SK-N-MC (cell line): Measurements from ENCODE around the gene GABRB2.

Source experiments
- DNase-seq: peaks from one replicate; pipeline ENCODE4 v3.0.0-alpha.2; 2011; ENCODE audit warnings: low read depth, low spot score
- H3K27ac ChIP-seq: fragments of 200-600 bp; sonication (generic); 2 replicates; pipeline ENCODE4 v1.5.1; 2016; ENCODE audit warnings: mixed run types
- H3K36me3 ChIP-seq: fragments of 200-600 bp; sonication (generic); 2 replicates; pipeline ENCODE4 v1.6.1; 2017; ENCODE audit warnings: antibody characterized with exemption, low read length, mixed read lengths; ENCODE audit not compliant: insufficient read depth
- H3K4me3 ChIP-seq: fragments of 200-600 bp; sonication (generic); 2 replicates; pipeline ENCODE4 v1.5.1; 2016
- H3K9ac ChIP-seq: fragments of 200-600 bp; sonication (generic); 2 replicates; pipeline ENCODE4 v1.8.0; 2017; ENCODE audit warnings: mixed run types, mixed read lengths; ENCODE audit not compliant: insufficient read length
- H3K9me3 ChIP-seq: fragments of 200-600 bp; sonication (generic); 2 replicates; pipeline ENCODE4 v1.6.1; 2017; ENCODE audit warnings: low read depth, mild to moderate bottlenecking, antibody characterized with exemption, low read length, moderate library complexity, mixed read lengths
- EZH2 ChIP-seq: fragments of 200-600 bp; sonication (generic); IDR thresholded peaks from one replicate; pipeline ENCODE4 v1.6.1; 2017; ENCODE audit warnings: antibody characterized with exemption
- FOXP2 ChIP-seq: optimal IDR thresholded peaks from 2 replicates; pipeline ENCODE3; 2011; ENCODE audit warnings: mild to moderate bottlenecking, moderate library complexity; ENCODE audit not compliant: insufficient read depth; ENCODE audit errors: extremely low read length, control extremely low read depth
- POLR2AphosphoS5 ChIP-seq: IDR thresholded peaks from 2 replicates; pipeline ENCODE4 v1.6.1; 2012; ENCODE audit warnings: mild to moderate bottlenecking, low read depth, low read length, borderline replicate concordance

GABRB2 gene

GRCh38 chr5:161387121-161387520 is 159.4 kb downstream of the GABRB2 start:
- no peak for TF ChIP-seq FOXP2
- TF ChIP-seq POLR2AphosphoS5: no peak
- TF ChIP-seq EZH2: no peak
- no peak for DNase-seq
- no peak overlapping the region for H3K27ac ChIP-seq
- H3K9me3 ChIP-seq: no peaks in the 10 kb centered on the region
- no peaks in the 10 kb centered on the region for H3K36me3 ChIP-seq
- no peak overlapping the region for H3K9ac ChIP-seq
- H3K4me3 ChIP-seq: no peak overlapping the region

DNA sequence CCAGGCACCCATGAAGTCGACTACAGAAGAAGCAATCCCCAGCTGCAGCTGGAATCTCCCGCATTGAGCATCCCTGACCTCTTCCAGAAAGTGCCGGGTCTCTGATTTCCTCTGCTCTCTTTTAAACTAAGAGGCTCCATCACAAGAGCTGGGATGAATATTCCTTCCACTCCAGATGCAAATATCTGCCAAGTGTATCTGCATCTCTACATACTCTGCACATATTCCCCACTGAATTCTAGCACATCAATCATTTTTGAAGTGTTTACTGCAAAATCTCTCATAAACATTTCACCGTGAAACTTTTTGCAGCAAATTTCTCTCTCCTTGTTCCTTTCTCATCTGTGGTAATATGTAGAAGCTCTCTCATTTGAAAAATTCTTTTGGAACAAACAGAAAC is 161.5 kb downstream of the GABRB2 start:
- no peak overlapping the region for H3K4me3 ChIP-seq
- TF ChIP-seq POLR2AphosphoS5 (no peak), EZH2 (no peak), FOXP2 (no peak)
- H3K9ac ChIP-seq: no peak overlapping the region
- H3K27ac ChIP-seq: no peak overlapping the region
- DNase-seq: no peak
- H3K9me3 ChIP-seq: no peaks in the 10 kb centered on the region
- no peaks in the 10 kb centered on the region for H3K36me3 ChIP-seq

DNA sequence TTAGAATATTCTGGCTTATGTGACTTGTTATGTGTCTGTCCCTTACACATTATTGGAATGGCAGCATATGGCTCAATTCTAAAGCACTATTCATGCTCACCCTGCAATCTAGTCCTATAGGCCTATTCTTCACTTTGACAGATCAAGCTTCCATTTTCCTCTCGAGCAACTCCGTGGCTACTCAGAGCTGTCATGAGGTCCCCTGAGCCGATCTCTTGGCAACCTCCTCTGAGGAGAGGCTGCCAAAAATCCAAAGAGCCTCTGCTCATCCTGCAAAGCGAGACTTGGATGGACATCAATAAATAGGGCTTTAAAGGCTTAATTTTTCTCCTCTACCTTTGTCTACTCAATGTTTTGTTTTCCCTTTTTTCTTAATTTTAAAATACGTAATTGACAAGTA is 163.8 kb downstream of the GABRB2 start:
- H3K4me3 ChIP-seq: no peak overlapping the region
- TF ChIP-seq FOXP2: no peak
- TF ChIP-seq POLR2AphosphoS5: no peak
- TF ChIP-seq EZH2: no peak
- no peaks in the 10 kb centered on the region for H3K36me3 ChIP-seq
- H3K9ac ChIP-seq: no peak overlapping the region
- H3K27ac ChIP-seq: no peak overlapping the region
- no peak for DNase-seq
- no peaks in the 10 kb centered on the region for H3K9me3 ChIP-seq

DNA sequence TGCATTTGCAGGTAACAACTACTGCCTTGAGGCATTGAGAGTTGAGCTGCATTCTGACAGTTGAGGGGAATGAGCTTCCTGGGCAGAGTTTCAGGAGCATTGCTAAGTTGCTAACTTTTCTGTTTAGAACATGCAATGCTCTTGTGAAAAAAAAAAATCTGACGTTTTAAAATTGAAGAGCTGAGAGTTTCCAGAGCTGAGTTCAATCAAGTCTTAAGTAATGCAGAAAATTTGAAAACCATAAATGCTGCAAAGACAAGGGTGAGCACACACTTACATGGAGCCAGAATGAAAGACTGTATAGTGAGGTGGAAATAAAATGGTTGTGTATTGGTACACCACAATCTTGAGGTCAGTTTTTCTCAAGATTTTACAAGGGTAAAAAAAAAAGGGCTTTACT is 166.0 kb downstream of the GABRB2 start:
- H3K9ac ChIP-seq: no peak overlapping the region
- H3K36me3 ChIP-seq: no peaks in the 10 kb centered on the region
- no peak for DNase-seq
- H3K4me3 ChIP-seq: no peak overlapping the region
- TF ChIP-seq EZH2: no peak
- no peak for TF ChIP-seq POLR2AphosphoS5
- no peak for TF ChIP-seq FOXP2
- H3K27ac ChIP-seq: no peak overlapping the region
- no peaks in the 10 kb centered on the region for H3K9me3 ChIP-seq

- no peak for DNase-seq
- H3K27ac ChIP-seq: no peak overlapping the region
- no peak overlapping the region for H3K4me3 ChIP-seq
- TF ChIP-seq FOXP2 (no peak), POLR2AphosphoS5 (no peak)
- no peak overlapping the region for H3K9ac ChIP-seq
- H3K9me3 ChIP-seq: no peaks in the 10 kb centered on the region
- H3K36me3 ChIP-seq: no peaks in the 10 kb centered on the region
Observed at GRCh38 chr5:161378701-161379100, 167.8 kb downstream of the GABRB2 start.

DNA sequence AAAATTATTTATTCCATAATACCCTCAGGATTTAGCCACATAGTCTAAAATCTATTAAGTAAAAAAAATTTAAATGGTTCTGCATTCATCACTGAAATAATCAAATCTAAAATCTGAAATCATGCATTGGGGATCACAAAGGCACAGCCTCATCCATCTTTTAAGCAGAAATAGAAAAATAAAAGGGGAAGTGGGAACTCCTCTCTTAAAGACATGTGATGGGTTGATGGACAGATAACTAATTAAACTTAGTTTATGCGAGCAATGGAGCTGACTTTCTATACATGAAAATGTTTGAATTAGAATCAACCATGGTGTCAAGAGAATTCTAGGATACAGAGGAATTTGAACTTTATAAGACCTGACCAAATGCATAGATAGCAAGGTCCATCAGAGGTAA is 170.5 kb downstream of the GABRB2 start:
- Histone ChIP-seq H3K27ac (no peak overlapping the region), H3K9ac (no peak overlapping the region), H3K4me3 (no peak overlapping the region), H3K36me3 (no peaks in the 10 kb centered on the region), H3K9me3 (no peaks in the 10 kb centered on the region)
- no peak for TF ChIP-seq EZH2
- TF ChIP-seq POLR2AphosphoS5: no peak
- TF ChIP-seq FOXP2: no peak
- DNase-seq: no peak

GRCh38 chr5:161373345-161373707 is 173.2 kb downstream of the GABRB2 start:
- H3K9me3 ChIP-seq: no peaks in the 10 kb centered on the region
- H3K9ac ChIP-seq: no peak overlapping the region
- DNase-seq: no peak
- H3K27ac ChIP-seq: no peak overlapping the region
- no peaks in the 10 kb centered on the region for H3K36me3 ChIP-seq
- no peak overlapping the region for H3K4me3 ChIP-seq
- TF ChIP-seq POLR2AphosphoS5 (no peak), FOXP2 (no peak), EZH2 (no peak)

DNA sequence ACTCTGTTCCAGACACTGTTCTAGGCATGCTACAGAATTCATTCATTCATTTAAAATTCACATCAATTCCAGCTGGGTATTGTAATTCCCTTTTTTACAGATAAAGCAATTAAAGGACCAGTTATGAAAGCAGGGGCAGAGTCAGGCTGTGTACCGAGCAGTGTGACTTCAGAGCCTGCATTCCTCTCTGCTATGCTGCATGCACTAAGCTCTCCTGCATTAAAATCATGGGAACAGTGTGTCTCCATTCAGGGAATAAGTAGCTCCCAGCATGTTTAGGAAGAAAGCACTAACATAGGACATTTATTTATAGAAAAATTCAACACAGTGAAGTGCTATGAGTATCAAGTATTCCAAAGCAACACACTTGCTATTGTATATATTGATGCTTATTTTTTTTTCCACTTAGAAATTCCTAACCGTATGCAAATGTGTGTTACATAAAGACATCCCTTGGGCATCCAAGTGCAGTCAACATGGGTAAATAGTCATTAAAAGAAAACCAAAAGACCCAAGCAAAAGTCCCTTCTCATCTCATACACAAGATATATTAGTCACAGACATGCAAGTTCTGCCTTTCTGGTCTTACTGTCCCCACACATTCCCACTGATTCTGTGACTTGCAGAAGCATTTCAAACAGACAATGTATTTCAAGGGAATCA is 173.7 kb downstream of the GABRB2 start:
- no peak for DNase-seq
- TF ChIP-seq EZH2 (no peak), POLR2AphosphoS5 (no peak), FOXP2 (no peak)
- H3K36me3 ChIP-seq: no peaks in the 10 kb centered on the region

GRCh38 chr5:161369022-161369421 is 177.5 kb downstream of the GABRB2 start:
- H3K9ac ChIP-seq: no peak overlapping the region
- no peaks in the 10 kb centered on the region for H3K9me3 ChIP-seq
- TF ChIP-seq POLR2AphosphoS5 (no peak), FOXP2 (no peak), EZH2 (no peak)
- no peak overlapping the region for H3K27ac ChIP-seq
- no peak overlapping the region for H3K4me3 ChIP-seq
- DNase-seq: no peak
- H3K36me3 ChIP-seq: no peaks in the 10 kb centered on the region

More for the DNA sequence above, 173.7 kb downstream of the GABRB2 start:
- no peak overlapping the region for H3K4me3 ChIP-seq
- H3K27ac ChIP-seq: no peak overlapping the region
- no peak overlapping the region for H3K9ac ChIP-seq
- no peaks in the 10 kb centered on the region for H3K9me3 ChIP-seq
